GM19372 (cell line): ENCODE data around the gene MRC1.

ENCODE experiments used
- ATAC-seq: cut with Tn5 transposase; IDR thresholded peaks from one replicate; pipeline ENCODE4 v1.9.1; 2021; ENCODE audit warnings: mild to moderate bottlenecking, low read depth, moderate library complexity; ENCODE audit not compliant: unreplicated experiment

The MRC1 gene

DNA sequence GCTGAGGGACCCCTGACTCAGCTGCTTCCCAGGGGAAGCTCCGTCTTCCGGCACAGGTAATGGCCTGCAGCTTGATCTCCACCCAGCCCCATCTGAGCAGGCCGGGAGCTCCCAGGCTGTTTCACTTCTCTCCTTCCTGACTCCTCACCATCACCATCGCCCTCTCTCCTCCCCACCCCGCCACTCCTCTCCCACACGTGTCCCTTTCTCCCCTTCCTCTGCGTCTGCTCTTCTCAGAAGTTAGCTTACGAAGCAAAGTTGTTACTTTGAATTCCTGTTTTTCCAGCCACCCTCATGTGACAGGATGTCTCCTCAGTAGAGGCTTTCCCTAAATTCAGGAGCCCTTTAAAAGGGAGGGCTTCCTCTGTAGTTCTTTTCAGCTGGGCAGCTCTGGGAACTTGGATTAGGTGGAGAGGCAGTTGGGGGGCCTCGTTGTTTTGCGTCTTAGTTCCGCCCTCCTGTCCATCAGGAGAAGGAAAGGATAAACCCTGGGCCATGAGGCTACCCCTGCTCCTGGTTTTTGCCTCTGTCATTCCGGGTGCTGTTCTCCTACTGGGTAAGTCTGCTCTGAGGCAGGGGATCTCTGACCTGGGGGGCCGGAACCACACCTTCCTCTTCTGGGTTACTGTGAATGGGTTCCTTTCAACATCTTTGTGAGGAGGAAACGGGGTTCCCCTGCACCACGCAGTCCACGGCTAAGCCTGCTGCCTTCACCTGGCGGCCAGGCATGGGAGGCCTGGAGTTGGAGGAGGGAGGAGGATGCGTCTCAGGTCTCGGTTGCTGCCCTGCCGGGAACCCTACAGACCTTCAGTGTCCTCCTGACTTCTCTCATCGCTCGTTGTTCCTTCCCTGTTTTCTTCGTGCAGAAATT lies at the start of gene MRC1:
Gene MRC1 (plus strand): TSS at position 378 of the 871 bp plus-strand sequence. CDS start 118 bp downstream, at position 496.
- no peak for ATAC-seq

DNA sequence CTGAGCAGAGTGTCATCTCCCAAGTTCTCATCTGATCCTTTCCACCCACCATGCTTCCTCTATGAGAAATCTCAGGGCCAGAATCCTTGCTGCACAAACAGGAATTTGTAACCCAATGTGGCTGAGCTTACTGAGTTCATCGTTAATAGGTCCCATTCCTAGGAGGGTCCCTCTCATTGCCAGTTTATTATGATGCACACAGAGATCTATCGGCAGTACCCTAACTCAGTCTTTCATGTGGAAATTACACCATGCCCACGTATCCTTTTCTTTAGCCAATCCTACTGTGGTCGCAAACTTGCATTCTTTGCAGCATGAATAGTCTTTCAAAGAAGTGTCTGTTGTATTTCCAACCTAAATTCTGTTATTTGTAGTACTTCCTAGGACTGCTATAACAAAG lies 45.0 kb upstream of the MRC1 start:
- ATAC-seq = no peak

DNA sequence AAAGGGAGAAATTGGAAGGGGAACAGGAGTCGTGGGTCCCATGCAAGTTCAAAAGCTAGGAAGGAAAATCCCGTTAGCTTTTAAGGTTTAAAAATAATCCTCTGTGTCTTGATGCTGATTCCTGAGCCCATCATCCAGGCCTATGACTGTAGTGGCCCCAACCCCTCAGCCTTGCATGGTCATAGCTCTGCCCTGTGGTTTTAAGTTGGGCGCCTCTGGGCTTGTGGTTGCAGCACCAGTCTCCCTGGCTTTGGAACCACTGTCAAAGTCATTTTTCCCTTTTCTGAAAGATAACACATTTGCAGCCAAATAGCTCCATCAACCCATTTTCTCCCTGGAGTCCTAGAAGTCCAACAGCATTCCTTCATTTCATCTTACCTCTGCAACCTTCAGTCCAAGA lies 43.5 kb upstream of the MRC1 start:
- no peak for ATAC-seq

DNA sequence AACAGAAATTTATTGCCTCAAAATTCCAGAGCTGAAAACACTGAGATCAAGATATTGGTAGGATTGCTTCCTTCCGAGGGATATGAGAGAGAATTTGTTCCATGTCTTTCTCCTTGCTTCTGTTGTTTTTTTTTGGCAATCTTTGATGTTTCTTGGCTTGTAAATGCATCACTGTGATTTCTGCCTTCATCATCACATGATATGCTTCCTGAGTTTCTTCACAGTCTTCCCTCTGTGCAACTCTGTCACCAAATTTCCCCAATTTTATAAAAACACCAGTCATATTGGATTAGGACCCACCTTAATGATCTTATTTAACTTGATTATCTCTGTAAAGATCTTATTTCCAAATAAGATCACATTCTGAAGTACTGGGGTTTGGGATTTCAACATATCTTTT lies 42.4 kb upstream of the MRC1 start:
- ATAC-seq = no peak

DNA sequence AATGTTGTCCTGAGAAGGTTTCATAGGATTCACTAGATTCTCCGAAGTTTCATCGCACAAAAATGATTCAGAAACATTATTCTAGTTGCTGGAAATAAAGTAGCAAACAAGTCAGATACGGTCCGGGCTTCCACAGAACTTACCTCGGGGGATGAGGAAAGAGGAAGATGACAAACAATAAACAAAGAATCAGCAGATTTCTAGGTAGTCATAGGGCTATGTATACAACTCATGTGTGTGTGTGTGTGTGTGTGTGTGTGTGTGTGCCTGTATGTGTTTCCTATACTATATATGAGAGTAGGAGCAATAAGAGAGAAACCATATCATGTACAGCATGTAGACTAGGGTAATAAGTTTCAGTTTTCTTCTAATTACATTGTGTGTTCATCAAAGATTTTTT lies 40.7 kb upstream of the MRC1 start:
- no peak for ATAC-seq

DNA sequence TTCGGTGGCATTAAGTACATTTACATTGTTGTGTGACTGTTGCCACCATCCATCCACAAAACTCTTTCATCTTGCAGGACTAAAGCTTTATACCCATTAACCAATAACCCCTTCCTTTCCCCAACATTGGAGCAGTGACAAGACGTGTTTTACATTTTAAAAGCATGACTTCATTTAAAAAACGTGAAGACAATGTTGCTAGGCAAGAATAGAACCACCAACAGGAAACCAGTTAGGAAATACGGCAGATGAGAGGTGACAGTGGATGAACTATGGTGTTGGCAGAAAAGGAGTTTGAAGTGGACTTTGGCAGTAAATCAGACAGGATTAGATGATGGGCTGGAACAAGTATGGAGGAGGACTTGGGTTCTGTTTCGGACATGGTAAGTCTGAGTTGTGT lies 40.2 kb upstream of the MRC1 start:
- ATAC-seq = no peak

DNA sequence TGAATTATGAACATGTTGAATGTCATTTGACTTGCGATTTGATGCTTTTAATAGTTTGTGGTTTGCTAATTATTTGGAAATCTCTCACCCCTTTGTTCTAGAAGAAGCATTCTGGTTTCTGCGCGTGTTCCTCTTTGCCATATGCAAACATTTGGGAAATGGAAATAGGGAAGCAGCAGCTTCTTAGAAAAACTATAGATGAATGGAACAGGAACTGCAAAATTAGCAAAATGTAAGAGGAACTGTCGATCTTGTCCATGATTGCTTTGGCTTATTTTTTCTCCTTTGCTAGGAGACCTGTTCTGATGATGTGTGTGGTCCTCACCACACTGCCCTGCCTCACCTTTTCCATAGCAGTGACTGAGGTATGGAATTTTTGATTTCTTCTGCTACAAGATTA lies 38.1 kb upstream of the MRC1 start:
- ATAC-seq = no peak

DNA sequence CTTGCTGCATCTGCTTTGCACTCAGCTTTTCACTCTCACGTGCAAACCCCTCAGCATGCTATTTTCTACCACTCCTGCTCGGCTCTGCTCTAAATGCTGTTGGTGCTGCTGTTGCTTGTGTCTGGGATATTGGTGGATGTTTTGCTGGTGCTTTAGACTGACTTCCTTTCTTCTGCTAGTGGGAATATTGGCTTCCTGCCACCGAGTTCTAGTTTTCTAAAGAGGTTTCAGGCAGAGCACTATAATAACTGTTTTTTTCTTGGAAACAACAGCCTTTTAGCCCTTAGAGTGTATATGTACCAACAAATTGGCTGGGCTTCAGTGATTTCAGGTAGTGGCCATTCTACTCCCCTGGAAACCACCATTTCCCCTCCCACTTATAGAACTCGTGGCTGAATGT lies 29.4 kb upstream of the MRC1 start:
- no peak for ATAC-seq

DNA sequence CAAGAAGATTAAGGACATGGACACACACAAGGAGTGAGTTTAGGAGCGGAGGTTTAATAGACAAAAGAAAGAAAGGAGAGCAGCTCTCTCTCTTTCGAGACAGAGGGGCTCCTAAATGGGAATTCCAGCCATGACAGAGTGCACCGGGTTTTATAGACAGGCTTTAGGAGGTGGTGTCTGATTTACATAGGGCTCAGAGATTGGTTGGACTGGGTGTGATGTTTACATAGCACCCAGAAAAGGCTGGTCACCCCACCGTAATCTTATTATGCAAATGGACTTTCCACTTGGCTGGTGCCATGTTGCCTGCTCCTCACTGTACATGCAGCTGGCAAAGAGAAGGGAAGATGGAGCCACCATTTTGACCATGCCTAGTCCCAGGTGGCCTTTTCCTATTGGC lies 28.4 kb upstream of the MRC1 start:
- ATAC-seq = no peak

DNA sequence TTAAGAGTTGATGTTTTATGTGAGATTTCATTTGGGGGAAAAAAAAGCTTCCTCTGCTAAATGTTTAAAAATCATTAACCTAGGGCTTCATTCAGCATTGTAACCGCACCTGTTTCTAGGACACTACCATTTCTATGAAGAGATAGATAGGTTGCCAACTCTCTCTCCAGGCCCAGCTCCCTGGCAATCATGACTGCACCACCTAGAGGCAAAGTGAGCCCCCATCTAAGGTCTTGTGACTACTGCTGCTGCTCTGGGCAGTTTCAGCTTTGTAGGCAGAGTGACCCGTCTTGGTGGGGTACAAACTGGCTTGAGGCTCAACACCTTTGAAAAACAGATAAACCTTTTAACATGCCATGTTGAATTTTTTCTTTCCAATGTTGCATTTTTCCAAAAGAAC lies 27.3 kb upstream of the MRC1 start:
- ATAC-seq = no peak

DNA sequence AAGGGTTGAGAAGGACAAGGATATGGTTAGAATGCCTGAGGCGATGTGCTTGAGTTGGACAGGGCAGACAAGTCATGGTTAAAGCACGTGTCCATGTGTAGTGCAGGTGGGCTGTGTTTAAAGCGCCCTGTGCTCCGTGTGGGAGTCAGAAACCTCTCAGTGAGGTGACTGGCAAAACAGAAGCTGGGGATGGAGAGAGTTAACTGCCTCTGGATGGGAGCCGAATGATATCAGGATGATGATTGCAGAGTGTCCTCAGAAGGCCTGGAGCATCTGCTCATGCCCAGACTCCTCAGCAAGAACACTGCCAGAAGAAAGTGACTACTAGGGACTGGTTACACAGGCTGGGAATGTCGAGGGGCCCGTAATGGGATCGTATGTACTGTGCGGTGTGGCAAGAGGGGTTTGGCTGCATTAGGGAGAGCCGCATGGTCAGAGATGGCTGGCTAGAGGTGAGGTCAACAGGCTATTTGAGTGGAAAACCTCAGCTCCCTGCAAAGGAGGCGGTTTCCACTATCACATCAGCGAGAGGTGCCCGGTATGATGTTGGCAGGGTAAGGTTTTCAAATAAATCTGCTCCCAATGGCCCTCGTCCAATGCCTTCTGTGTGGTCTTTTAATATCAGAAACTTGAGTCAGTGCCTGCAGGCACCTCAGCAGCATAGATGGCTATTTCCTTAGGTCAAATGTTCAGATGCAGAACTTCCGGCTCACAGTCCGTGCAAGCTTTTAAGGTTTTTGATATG lies 26.1 kb upstream of the MRC1 start:
- ATAC-seq = no peak

DNA sequence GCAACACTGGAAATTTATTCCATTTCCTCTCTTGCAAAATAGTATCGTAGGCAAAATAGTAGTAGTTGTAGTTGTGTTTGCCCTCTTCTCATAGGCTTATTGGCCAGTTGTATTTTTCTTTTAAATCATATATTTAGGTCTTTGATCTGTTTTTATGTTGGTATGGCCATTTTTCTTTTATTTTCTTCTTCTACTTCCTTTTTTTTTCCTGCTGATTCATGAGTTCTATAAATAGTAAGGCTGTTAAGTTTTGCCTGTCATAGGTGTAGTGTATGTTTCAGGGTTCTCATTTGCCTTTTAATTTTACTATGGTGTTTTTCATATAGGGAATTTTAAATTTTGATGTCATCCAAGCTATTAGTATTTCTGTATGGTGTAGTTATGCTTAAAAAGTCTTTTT lies 25.4 kb upstream of the MRC1 start:
- no peak for ATAC-seq

DNA sequence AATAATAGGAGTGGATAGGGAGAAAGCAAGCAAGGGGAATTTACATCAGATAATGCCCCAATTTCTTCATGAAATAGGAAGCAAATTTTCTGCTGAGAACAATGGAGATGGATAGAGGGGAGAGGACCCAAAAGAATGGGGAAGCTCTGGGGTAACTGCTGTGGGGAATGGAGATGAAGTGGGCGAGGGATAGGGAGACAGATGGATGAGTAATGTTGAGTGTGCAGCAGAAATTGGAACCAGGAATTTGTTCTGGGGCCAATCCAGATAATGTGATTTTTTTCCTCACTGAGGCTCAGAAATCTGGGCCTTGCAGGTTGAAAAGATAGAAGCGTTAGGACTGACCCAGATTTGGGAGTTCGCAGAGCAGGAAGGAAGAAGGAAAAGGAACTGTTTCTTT lies 24.5 kb upstream of the MRC1 start:
- ATAC-seq = no peak

DNA sequence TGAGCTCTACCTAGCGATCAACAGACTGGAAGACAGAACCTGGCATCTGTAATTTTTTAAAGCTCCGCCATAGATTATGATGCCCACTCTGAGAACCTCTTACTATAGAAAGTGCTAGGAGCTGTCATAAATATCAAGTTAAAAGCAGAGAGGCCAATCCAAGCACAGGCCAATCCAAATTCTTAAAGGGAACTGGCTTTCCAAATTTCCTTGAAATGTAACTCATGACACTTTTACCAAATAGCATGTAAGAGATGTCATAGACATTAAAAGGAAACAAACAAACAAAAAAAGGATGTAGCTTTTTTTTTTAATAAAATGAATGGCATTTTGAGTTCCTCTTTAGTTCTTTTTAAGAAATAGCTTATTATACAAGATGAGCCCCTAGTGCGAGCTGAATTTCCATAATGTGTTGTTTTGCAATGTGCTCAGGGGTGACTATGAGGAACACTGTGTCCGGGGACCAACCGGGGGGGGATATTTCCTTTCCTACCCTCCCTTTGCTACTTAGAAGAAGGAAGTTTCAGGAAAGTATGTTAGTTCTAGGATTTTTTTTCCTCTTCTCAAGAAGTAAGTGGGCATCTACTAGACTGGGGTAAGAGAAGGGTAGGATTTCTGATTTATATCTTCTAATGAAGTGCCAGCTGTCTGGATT lies 23.7 kb upstream of the MRC1 start:
- ATAC-seq = no peak

DNA sequence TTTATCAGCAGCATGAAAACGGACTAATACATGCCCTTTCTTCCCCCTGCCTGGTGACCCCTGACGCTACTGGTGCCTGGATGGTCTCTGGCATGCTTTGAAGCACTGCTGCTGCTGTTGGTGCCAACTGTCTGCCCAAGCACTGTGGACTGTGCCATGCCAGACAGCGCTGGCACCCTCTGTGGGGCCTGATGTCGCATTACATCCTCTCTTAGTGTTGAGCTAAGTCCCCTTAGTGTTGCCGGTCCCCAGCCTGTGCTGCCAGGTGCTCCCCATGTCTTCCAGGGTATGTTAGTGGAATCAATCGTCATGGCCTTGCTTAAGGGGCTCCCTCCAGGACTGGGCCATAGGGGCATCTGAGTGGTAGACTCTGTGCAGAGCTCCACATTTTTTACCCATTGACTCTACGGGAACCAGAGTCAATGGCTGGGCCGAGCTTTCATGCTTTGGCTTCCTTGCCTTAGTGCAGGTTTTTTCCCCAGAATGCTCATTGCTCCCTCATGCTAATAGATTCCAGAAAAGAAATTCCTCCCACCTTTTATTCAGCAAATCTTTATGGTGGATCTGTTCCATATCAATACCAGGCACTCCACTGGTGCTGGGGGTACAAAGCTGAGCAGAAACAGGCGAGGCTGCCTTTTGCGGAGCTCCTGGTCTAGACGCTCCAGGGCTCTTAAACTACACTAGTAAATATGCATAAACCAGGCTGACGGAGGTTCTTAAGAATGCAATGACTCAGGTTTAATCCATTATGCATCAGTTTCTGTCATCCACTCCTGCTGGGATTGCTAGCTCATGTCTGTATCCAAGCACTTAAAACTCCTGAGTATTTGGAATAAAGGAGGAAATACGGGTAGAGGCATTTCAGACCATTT lies 21.8 kb upstream of the MRC1 start:
- no peak for ATAC-seq

DNA sequence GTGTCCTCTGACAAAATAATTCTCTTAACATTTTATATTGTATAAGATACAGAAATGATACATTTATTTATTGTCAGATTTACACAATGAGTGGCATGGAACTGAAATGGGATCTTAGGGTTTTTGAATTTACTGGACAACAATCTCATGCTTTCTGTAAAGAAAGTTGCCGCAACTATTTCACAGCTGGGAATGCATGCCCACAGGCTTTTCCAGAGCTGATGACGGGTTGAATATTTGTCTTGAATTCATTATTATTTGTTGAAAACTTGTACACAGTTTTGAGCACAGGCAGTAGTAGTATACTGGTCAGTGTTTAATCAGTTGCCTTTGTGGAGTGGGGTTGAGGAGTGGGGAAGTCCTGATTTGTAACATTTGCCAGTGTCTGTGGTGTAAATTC lies 20.5 kb upstream of the MRC1 start:
- ATAC-seq = no peak

DNA sequence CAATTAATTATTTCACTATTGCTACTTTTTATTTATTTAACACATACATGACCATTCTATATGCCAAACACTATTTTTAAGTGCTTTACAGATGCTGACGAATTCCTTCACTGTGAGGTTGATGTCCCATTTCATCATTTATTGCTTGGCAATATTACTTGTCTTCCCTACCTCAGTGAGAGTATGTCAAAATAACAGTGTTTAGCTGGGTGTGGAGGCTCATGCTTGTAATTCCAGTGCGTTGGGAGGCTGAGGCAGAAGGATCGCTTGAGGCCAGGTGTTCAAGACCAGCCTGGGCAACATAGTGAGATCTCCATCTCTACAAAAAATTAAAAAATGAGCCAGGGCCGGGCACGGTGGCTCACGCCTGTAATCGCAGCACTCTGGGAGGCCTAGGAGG lies 19.8 kb upstream of the MRC1 start:
- no peak for ATAC-seq

DNA sequence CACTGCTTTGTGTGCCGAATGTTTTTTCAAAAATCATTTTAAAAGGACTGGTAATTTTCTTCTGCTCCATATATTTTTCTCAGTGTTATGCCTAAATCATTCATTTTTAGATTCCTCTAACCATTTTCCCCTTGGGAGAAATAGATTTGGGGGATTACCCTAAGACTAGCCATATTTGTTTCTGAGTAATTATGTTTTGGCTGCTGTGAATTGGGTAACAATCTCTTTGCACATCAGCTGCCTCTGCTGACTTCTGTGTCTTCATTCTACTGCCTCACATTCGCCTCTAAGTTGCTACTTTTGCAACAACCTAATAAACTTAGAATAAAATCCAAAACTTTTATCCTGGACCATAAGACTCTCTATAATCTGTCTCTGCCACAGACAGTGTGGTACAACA lies 18.5 kb upstream of the MRC1 start:
- ATAC-seq = no peak

DNA sequence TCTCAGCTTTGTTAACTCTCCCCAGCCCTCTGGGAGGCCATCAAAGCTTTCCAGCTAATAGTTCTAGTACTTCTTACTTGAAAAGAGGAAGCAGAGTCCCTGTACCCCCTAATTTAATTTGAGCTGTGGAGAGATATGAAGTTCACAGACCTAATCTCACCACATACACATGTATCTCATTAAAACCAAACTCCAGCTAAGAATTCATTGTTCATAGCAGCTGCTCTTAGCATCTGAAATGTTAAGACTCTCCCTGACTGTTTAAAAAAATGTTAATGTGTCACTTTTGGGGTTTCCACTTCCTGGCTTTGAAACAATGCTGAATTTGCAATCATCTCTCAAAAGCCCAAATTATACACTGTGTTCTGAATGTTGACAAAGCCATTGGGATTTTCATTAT lies 16.2 kb upstream of the MRC1 start:
- no peak for ATAC-seq

DNA sequence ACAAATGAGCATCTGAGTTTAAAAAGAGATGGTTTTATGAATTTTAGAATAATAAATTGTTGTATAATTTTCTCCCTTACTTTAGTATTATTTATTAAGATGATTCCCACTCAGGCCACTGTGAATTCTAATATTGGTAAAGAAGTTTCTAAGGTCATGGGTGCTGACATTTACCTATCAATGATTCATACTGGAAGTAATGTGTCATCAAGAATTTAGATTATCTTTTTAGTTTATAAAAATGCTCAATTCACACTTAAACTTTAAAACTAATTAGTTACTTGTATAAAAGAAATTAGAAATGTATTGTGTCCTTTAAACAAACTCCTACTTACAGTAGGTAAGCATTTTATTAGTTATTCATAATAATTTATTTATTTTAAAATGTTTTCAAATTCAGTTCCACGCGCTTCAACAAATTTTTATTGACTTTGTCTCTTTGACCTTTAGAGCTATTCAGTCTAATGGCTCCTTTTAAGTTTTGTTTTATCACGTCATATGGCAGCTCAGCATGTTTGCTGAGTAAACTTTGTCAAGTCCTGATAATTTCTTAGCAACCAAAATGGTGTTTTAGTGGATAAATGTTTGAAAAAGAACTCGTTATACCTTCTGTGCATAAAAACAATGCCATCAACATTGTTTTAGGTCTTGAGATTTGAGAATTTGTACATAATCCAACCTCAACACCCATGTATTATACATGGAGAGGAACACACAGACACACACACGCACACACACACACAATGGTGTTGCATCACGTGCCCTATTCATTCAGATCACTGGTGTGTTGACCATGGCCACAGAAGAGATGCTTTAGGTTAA lies 15.1 kb upstream of the MRC1 start:
- no peak for ATAC-seq
